ENCODE data around the gene MAGEB5. TPM values are rescaled to one million over a fixed set of nuclear protein-coding genes. Genes with fewer than 3 reads are reported as not detected.

Gene MAGEB5
- total and polyA plus RNA-seq, 2 experiments from 2014 or later = not detected

DNA sequence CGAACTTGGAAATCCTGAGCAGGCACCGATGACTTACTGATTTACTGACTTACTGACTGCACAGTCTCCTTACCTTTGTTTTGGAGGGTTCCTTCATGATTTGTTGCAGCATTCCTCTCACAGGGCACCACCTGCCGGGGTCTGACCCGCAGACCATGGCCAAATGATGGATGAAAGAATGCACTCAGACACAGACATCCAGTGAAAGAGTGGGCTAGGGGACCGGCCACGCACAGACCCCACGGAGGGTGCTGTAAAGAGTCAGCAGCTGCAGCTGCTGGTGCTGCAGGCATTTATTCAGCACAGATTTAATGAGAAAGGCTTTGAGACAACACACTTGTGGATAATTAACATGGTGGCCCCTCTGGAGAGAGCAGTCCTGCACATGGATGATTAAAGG lies 3.4 kb downstream of the MAGEB5 start (continued):
- TF ChIP-seq STAT1 (IDR thresholded peaks at IDR 0.05; ENCODE audit: unreplicated experiment) (no peak), CREB1 (CRISPR knock-in tag; IDR thresholded peaks at IDR 0.05; ENCODE audit: low read depth) (no peak), NANOG (IDR thresholded peaks at IDR 0.05; ENCODE audit: borderline replicate concordance) (no peak), EZH2phosphoT487 (IDR thresholded peaks at IDR 0.05; ENCODE audit: unreplicated experiment) (no peak)
- TF ChIP-seq, protein P1, sequence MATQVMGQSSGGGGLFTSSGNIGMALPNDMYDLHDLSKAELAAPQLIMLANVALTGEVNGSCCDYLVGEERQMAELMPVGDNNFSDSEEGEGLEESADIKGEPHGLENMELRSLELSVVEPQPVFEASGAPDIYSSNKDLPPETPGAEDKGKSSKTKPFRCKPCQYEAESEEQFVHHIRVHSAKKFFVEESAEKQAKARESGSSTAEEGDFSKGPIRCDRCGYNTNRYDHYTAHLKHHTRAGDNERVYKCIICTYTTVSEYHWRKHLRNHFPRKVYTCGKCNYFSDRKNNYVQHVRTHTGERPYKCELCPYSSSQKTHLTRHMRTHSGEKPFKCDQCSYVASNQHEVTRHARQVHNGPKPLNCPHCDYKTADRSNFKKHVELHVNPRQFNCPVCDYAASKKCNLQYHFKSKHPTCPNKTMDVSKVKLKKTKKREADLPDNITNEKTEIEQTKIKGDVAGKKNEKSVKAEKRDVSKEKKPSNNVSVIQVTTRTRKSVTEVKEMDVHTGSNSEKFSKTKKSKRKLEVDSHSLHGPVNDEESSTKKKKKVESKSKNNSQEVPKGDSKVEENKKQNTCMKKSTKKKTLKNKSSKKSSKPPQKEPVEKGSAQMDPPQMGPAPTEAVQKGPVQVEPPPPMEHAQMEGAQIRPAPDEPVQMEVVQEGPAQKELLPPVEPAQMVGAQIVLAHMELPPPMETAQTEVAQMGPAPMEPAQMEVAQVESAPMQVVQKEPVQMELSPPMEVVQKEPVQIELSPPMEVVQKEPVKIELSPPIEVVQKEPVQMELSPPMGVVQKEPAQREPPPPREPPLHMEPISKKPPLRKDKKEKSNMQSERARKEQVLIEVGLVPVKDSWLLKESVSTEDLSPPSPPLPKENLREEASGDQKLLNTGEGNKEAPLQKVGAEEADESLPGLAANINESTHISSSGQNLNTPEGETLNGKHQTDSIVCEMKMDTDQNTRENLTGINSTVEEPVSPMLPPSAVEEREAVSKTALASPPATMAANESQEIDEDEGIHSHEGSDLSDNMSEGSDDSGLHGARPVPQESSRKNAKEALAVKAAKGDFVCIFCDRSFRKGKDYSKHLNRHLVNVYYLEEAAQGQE (IDR thresholded peaks at IDR 0.05; ENCODE audit: unreplicated experiment) = no peak

DNA sequence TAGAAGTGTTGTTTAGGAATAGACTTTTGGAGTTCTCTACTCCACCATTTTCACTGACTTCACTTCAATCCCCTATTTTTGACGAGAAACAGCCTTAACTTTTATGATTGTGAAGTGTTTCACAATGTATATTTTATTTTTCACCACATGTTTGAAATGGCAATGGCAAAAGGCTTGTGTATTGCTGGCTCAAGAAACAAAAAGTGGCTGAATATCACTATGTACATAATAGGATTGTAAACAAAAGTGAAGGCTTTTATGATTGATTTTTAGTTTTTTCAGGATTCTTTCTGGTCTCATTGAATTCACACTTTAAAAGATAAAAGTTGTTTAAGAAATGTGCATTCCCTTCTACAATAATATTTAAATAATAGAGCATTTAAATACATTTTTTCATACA lies 18.2 kb downstream of the MAGEB5 start:
- H3K9me2 ChIP-seq (ENCODE audit: insufficient read depth) = no peaks in the 10 kb centered on the region
- H3K27me3 ChIP-seq (ENCODE audit: insufficient read depth) = no peaks in the 10 kb centered on the region
- no peak for DNase-seq (ENCODE audit: low spot score)
- no peaks in the 10 kb centered on the region for H3F3A ChIP-seq (replicated peaks; ENCODE audit: low read depth)
- H3K4me2 ChIP-seq = no peak overlapping the region
- no peak overlapping the region for H3K4me3 Mint-ChIP-seq
- ATAC-seq = no peak
- H3K9me3 Mint-ChIP-seq = peaks cover 29% of the 10 kb centered on the region
- H3K79me2 ChIP-seq (replicated peaks; ENCODE audit: insufficient read depth) = no peaks in the 10 kb centered on the region
- H3K27ac Mint-ChIP-seq = no peak overlapping the region
- H3K4me1 Mint-ChIP-seq = no peaks in the 10 kb centered on the region
- no peak overlapping the region for H2AFZ ChIP-seq
- no peaks in the 10 kb centered on the region for H4K20me1 ChIP-seq (replicated peaks; ENCODE audit: insufficient read depth)
- H3K27me3 Mint-ChIP-seq (ENCODE audit: insufficient read depth, low read depth, poor library complexity) = no peaks in the 10 kb centered on the region
- H3K4me1 ChIP-seq (ENCODE audit: insufficient read depth) = no peaks in the 10 kb centered on the region
- no peaks in the 10 kb centered on the region for H3K36me3 ChIP-seq (ENCODE audit: insufficient read depth)
- no peak overlapping the region for H3K27ac ChIP-seq (ENCODE audit: low read depth)
- H3K36me3 Mint-ChIP-seq (ENCODE audit: low read depth) = peaks cover 22% of the 10 kb centered on the region
- H3K4me3 ChIP-seq = no peak overlapping the region
- TF ChIP-seq, protein P2, sequence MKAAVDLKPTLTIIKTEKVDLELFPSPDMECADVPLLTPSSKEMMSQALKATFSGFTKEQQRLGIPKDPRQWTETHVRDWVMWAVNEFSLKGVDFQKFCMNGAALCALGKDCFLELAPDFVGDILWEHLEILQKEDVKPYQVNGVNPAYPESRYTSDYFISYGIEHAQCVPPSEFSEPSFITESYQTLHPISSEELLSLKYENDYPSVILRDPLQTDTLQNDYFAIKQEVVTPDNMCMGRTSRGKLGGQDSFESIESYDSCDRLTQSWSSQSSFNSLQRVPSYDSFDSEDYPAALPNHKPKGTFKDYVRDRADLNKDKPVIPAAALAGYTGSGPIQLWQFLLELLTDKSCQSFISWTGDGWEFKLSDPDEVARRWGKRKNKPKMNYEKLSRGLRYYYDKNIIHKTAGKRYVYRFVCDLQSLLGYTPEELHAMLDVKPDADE (IDR thresholded peaks at IDR 0.05) = no peak
- TF ChIP-seq EZH2phosphoT487 (IDR thresholded peaks at IDR 0.05; ENCODE audit: unreplicated experiment) (no peak), POLR2AphosphoS5 (IDR thresholded peaks at IDR 0.05; ENCODE audit: low read depth) (no peak), STAT1 (IDR thresholded peaks at IDR 0.05; ENCODE audit: unreplicated experiment) (no peak), CREB1 (CRISPR knock-in tag; IDR thresholded peaks at IDR 0.05; ENCODE audit: low read depth) (no peak), EZH2 (IDR thresholded peaks at IDR 0.05; ENCODE audit: low read depth, unreplicated experiment) (no peak), NANOG (IDR thresholded peaks at IDR 0.05; ENCODE audit: borderline replicate concordance) (no peak), JUNB (IDR thresholded peaks at IDR 0.05; ENCODE audit: unreplicated experiment) (no peak)
- TF ChIP-seq, protein P3, sequence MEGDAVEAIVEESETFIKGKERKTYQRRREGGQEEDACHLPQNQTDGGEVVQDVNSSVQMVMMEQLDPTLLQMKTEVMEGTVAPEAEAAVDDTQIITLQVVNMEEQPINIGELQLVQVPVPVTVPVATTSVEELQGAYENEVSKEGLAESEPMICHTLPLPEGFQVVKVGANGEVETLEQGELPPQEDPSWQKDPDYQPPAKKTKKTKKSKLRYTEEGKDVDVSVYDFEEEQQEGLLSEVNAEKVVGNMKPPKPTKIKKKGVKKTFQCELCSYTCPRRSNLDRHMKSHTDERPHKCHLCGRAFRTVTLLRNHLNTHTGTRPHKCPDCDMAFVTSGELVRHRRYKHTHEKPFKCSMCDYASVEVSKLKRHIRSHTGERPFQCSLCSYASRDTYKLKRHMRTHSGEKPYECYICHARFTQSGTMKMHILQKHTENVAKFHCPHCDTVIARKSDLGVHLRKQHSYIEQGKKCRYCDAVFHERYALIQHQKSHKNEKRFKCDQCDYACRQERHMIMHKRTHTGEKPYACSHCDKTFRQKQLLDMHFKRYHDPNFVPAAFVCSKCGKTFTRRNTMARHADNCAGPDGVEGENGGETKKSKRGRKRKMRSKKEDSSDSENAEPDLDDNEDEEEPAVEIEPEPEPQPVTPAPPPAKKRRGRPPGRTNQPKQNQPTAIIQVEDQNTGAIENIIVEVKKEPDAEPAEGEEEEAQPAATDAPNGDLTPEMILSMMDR (conservative IDR thresholded peaks at IDR 0.05; ENCODE audit: low read depth in 2 of 2) = no peak
- TF ChIP-seq, protein P4, sequence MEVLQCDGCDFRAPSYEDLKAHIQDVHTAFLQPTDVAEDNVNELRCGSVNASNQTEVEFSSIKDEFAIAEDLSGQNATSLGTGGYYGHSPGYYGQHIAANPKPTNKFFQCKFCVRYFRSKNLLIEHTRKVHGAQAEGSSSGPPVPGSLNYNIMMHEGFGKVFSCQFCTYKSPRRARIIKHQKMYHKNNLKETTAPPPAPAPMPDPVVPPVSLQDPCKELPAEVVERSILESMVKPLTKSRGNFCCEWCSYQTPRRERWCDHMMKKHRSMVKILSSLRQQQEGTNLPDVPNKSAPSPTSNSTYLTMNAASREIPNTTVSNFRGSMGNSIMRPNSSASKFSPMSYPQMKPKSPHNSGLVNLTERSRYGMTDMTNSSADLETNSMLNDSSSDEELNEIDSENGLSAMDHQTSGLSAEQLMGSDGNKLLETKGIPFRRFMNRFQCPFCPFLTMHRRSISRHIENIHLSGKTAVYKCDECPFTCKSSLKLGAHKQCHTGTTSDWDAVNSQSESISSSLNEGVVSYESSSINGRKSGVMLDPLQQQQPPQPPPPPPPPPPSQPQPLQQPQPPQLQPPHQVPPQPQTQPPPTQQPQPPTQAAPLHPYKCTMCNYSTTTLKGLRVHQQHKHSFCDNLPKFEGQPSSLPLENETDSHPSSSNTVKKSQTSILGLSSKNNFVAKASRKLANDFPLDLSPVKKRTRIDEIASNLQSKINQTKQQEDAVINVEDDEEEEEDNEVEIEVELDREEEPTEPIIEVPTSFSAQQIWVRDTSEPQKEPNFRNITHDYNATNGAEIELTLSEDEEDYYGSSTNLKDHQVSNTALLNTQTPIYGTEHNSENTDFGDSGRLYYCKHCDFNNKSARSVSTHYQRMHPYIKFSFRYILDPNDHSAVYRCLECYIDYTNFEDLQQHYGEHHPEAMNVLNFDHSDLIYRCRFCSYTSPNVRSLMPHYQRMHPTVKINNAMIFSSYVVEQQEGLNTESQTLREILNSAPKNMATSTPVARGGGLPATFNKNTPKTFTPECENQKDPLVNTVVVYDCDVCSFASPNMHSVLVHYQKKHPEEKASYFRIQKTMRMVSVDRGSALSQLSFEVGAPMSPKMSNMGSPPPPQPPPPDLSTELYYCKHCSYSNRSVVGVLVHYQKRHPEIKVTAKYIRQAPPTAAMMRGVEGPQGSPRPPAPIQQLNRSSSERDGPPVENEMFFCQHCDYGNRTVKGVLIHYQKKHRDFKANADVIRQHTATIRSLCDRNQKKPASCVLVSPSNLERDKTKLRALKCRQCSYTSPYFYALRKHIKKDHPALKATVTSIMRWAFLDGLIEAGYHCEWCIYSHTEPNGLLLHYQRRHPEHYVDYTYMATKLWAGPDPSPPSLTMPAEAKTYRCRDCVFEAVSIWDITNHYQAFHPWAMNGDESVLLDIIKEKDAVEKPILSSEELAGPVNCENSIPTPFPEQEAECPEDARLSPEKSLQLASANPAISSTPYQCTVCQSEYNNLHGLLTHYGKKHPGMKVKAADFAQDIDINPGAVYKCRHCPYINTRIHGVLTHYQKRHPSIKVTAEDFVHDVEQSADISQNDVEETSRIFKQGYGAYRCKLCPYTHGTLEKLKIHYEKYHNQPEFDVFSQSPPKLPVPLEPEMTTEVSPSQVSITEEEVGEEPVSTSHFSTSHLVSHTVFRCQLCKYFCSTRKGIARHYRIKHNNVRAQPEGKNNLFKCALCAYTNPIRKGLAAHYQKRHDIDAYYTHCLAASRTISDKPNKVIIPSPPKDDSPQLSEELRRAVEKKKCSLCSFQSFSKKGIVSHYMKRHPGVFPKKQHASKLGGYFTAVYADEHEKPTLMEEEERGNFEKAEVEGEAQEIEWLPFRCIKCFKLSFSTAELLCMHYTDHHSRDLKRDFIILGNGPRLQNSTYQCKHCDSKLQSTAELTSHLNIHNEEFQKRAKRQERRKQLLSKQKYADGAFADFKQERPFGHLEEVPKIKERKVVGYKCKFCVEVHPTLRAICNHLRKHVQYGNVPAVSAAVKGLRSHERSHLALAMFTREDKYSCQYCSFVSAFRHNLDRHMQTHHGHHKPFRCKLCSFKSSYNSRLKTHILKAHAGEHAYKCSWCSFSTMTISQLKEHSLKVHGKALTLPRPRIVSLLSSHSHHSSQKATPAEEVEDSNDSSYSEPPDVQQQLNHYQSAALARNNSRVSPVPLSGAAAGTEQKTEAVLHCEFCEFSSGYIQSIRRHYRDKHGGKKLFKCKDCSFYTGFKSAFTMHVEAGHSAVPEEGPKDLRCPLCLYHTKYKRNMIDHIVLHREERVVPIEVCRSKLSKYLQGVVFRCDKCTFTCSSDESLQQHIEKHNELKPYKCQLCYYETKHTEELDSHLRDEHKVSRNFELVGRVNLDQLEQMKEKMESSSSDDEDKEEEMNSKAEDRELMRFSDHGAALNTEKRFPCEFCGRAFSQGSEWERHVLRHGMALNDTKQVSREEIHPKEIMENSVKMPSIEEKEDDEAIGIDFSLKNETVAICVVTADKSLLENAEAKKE (CRISPR knock-in tag; IDR thresholded peaks at IDR 0.05) = no peak

All from GM23338 (cell line).